Hepatocyte (in vitro differentiated cells): Measurements from ENCODE around the gene CHST11.

Experiments
- EZH2 ChIP-seq: fragments of 200-600 bp; sonication (generic); IDR thresholded peaks from 2 replicates; pipeline ENCODE4 v1.6.1; 2016; ENCODE audit warnings: antibody characterized with exemption, mild to moderate bottlenecking, borderline replicate concordance
- TF ChIP-seq, protein P1 (sequence below): fragments of 200-600 bp; sonication (generic); IDR thresholded peaks from 2 replicates; pipeline ENCODE4 v1.5.1; 2016; ENCODE audit warnings: antibody characterized with exemption, mild to moderate bottlenecking; ENCODE audit not compliant: poor library complexity

DNA sequence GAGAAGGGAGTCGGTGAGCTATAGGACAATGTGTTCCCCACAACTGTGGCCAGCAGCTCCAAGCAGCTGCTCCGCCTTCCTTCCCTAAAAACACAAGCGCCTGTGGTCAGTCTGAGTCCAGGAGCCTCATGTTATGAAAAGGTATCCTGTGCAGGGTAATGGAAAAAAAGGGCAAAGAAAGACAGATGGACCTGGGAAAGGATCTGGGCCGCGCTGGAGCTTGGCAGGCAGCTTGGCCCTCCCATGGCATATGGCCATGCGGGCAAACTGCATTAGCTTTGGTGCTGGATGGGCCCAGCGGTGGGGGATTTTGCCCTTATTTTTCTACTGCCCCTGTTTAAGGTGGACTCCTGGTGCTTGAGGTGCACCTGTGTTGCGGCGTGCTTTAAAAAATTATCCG lies 23.7 kb upstream of the CHST11 start:
- TF ChIP-seq, protein P1, sequence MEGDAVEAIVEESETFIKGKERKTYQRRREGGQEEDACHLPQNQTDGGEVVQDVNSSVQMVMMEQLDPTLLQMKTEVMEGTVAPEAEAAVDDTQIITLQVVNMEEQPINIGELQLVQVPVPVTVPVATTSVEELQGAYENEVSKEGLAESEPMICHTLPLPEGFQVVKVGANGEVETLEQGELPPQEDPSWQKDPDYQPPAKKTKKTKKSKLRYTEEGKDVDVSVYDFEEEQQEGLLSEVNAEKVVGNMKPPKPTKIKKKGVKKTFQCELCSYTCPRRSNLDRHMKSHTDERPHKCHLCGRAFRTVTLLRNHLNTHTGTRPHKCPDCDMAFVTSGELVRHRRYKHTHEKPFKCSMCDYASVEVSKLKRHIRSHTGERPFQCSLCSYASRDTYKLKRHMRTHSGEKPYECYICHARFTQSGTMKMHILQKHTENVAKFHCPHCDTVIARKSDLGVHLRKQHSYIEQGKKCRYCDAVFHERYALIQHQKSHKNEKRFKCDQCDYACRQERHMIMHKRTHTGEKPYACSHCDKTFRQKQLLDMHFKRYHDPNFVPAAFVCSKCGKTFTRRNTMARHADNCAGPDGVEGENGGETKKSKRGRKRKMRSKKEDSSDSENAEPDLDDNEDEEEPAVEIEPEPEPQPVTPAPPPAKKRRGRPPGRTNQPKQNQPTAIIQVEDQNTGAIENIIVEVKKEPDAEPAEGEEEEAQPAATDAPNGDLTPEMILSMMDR, result no peak
- TF ChIP-seq EZH2, result no peak
